Measurements from ENCODE around the gene ZNF311. TPM values are rescaled to one million over a fixed set of nuclear protein-coding genes. Genes with fewer than 3 reads are reported as not detected.

ZNF311 gene
- total RNA-seq, 2 donors from 2014 or later, result 2.2 to 6.5 TPM

DNA sequence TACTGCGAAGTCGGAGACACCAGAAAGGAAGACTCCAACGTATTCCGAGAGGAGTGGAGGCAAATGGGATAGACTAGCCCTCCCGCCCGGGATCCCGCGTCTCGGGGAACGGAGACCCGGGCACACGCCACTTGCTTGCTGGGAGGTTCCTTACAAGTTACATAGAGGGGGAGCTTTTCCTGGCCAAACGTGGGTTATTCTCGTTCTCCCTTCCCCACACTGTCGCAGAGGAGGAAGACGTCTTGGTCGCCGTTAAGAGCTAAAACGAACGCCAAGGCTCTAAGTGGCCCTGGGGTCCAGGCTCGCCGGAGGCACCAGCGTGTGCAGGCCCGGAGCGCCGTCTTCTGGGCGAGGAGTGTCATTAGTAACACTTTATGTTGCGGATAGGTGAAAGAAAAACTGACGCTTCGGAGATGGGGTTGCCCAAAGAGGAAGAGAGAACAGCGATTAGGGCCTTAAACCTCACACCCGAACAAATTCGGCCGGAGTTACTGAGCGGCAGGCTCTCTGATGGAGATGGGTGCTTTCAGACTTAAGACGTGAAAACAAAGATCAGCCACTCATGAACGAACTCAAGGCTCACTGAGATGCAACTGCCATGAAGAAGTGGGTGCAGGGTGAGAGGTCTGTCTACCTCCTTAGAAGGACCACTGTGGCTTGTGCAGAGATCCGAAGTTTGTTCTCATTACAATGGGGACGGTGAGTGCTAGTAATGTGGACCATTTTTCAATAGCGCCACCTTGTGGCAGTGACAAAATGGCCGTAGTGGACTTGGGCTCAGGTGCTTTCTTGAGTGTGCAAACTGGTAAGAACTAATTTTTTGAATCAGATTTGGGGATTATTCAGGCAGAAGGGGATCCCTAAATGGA, 11.7 kb upstream of the ZNF311 start:
- Mint-ChIP-seq H3K4me1 (no peaks in the 10 kb centered on the region), H3K27me3 (ENCODE audit: insufficient read depth) (peaks cover 44% of the 10 kb centered on the region), H3K27ac (peak overlapping the region; percentile 42), H3K9me3 (peaks cover 11% of the 10 kb centered on the region), H3K4me3 (peak overlapping the region; percentile 70), H3K36me3 (ENCODE audit: low read depth) (no peaks in the 10 kb centered on the region)
- H3K4me3 ChIP-seq (ENCODE audit: low read length), result peak overlapping the region; percentile 95
- 3 to 5% methylated on average over 16 to 41 of the region's 41 CpGs for WGBS, 2 experiments (ENCODE audit: insufficient coverage in 1 of 2, insufficient read length in 1 of 2)
- no peaks in the 10 kb centered on the region for H3K4me1 ChIP-seq (ENCODE audit: control insufficient read depth, insufficient read depth, low read length)
- H3K9me3 ChIP-seq (ENCODE audit: control insufficient read depth, low read length), result no peaks in the 10 kb centered on the region
- H3K9ac ChIP-seq (ENCODE audit: extremely low read depth, low read length, poor library complexity, severe bottlenecking), result no peak overlapping the region
- no peak overlapping the region for H3K27ac ChIP-seq (ENCODE audit: low read depth, low read length)
- H3K36me3 ChIP-seq (ENCODE audit: control insufficient read depth, insufficient read depth, low read length), result no peaks in the 10 kb centered on the region
- peak; percentile 94 for DNase-seq
- peaks cover 32% of the 10 kb centered on the region for H3K27me3 ChIP-seq (ENCODE audit: control insufficient read depth, insufficient read depth, low read length, poor library complexity, severe bottlenecking)
- TF ChIP-seq, protein P1, sequence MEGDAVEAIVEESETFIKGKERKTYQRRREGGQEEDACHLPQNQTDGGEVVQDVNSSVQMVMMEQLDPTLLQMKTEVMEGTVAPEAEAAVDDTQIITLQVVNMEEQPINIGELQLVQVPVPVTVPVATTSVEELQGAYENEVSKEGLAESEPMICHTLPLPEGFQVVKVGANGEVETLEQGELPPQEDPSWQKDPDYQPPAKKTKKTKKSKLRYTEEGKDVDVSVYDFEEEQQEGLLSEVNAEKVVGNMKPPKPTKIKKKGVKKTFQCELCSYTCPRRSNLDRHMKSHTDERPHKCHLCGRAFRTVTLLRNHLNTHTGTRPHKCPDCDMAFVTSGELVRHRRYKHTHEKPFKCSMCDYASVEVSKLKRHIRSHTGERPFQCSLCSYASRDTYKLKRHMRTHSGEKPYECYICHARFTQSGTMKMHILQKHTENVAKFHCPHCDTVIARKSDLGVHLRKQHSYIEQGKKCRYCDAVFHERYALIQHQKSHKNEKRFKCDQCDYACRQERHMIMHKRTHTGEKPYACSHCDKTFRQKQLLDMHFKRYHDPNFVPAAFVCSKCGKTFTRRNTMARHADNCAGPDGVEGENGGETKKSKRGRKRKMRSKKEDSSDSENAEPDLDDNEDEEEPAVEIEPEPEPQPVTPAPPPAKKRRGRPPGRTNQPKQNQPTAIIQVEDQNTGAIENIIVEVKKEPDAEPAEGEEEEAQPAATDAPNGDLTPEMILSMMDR (conservative IDR thresholded peaks at IDR 0.05), result peak; percentile 87

DNA sequence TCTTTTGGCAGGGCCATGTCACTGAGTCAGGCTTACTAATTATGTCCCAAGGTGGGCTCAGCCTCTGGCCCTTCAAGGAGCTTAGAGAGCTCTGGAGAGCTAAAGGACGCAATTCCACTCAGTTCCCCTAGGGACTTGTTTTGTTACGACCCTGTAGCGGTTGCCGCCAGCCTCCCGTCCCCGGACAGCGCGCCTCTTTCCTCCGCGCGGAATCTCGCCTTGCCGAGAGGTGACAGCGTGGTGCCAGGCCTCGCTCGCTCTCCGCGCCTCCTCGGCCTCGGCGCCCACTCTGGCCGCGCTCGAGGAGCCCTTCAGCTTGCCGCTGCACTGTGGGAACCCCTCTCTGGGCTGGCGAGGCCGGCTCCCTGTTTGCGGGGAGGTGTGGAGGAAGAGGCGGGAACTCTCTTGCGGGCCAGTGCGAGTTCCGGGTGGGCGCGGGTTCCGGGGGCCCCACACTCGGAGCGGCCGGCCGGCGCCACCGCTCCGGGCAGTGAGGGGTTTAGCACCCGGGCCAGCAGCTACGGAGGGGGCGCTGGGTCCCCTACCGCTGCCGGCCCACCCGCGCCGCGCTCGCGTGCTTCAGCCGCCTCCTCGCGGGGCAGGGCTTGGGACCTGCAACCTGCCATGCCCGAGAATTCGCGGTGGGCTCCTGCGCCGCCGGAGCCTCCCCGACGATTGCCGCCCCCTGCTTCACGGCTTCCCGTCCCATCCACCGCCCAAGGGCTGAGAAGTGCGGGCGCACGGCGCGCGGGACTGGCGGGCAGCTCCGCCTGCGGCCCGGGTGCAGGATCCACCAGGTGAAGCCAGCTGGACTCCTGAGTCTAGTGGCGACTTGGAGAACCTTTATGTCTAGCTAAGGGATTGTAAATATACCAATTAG, 9.9 kb upstream of the ZNF311 start:
- Histone ChIP-seq H3K27ac (ENCODE audit: low read depth, low read length) (no peak overlapping the region), H3K9me3 (ENCODE audit: control insufficient read depth, low read length) (no peaks in the 10 kb centered on the region), H3K4me3 (ENCODE audit: low read length) (no peak overlapping the region), H3K27me3 (ENCODE audit: control insufficient read depth, insufficient read depth, low read length, poor library complexity, severe bottlenecking) (peaks cover 49% of the 10 kb centered on the region), H3K36me3 (ENCODE audit: control insufficient read depth, insufficient read depth, low read length) (no peaks in the 10 kb centered on the region), H3K9ac (ENCODE audit: extremely low read depth, low read length, poor library complexity, severe bottlenecking) (no peak overlapping the region), H3K4me1 (ENCODE audit: control insufficient read depth, insufficient read depth, low read length) (no peaks in the 10 kb centered on the region)
- TF ChIP-seq, protein P1 (conservative IDR thresholded peaks at IDR 0.05), result peak; percentile 33
- 93 to 94% methylated on average over 30 to 79 of the region's 79 CpGs for WGBS, 2 experiments (ENCODE audit: insufficient coverage in 1 of 2, insufficient read length in 1 of 2)
- H3K36me3 Mint-ChIP-seq (ENCODE audit: low read depth), result no peaks in the 10 kb centered on the region
- peaks cover 59% of the 10 kb centered on the region for H3K27me3 Mint-ChIP-seq (ENCODE audit: insufficient read depth)
- no peak overlapping the region for H3K4me3 Mint-ChIP-seq
- no peak for DNase-seq
- H3K4me1 Mint-ChIP-seq, result peaks cover 2% of the 10 kb centered on the region
- no peak overlapping the region for H3K27ac Mint-ChIP-seq
- H3K9me3 Mint-ChIP-seq, result peaks cover 11% of the 10 kb centered on the region

DNA sequence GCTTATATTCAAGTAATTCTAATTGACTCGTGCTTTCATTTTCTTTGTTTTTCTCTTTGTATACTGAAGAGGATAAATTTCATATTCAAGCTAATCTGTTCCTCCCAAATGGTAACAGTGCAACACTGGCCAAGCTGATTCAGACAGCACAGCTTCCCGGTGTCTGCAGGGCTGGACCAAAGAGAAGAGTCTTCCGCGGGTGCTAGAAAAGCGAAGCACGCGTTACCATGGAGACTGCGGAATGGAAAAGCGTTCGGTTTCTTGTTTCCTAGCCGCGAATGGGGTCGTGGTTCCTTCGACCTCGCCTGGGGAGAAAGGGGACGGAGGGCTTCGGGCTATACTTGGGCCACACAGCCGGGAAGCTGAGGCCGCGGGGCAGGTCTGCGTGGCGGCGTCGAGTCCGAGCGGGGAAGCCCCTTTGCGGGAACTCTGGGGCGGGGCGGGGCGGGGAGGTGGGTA, 6.2 kb upstream of the ZNF311 start:
- Mint-ChIP-seq H3K27me3 (ENCODE audit: insufficient read depth) (peaks cover 89% of the 10 kb centered on the region), H3K4me3 (peak overlapping the region; percentile 64), H3K36me3 (ENCODE audit: low read depth) (no peaks in the 10 kb centered on the region), H3K4me1 (peaks cover 2% of the 10 kb centered on the region), H3K27ac (no peak overlapping the region), H3K9me3 (peaks cover 11% of the 10 kb centered on the region)
- WGBS, 2 experiments (ENCODE audit: insufficient coverage in 1 of 2, insufficient read length in 1 of 2), result 0 to 2% methylated on average over 9 to 30 of the region's 30 CpGs
- no peaks in the 10 kb centered on the region for H3K4me1 ChIP-seq (ENCODE audit: control insufficient read depth, insufficient read depth, low read length)
- TF ChIP-seq, protein P1 (conservative IDR thresholded peaks at IDR 0.05), result no peak
- peak overlapping the region; percentile 75 for H3K4me3 ChIP-seq (ENCODE audit: low read length)
- peak; percentile 85 for DNase-seq
- peaks cover 72% of the 10 kb centered on the region for H3K27me3 ChIP-seq (ENCODE audit: control insufficient read depth, insufficient read depth, low read length, poor library complexity, severe bottlenecking)
- H3K27ac ChIP-seq (ENCODE audit: low read depth, low read length), result no peak overlapping the region
- H3K9me3 ChIP-seq (ENCODE audit: control insufficient read depth, low read length), result no peaks in the 10 kb centered on the region
- no peak overlapping the region for H3K9ac ChIP-seq (ENCODE audit: extremely low read depth, low read length, poor library complexity, severe bottlenecking)
- no peaks in the 10 kb centered on the region for H3K36me3 ChIP-seq (ENCODE audit: control insufficient read depth, insufficient read depth, low read length)
